Subcutaneous adipose tissue (tissue), 4 donors: Measurements from ENCODE around the gene TFF1. TPM values are rescaled to one million over a fixed set of nuclear protein-coding genes. Genes with fewer than 3 reads are reported as not detected.

Experiments
- total RNA-seq, 4 donors: library from RNA; depleted of rRNA; stranded (reverse); fragments of >200 nt; gene quantifications; one replicate each; pipeline ENCODE4 v1.1.0, GENCODE V29; 2016
- TF ChIP-seq, protein P1 (sequence below): fragments of 450-650 bp; IDR thresholded peaks from one replicate; pipeline ENCODE4 v1.5.1; 2016; ENCODE audit warnings: low read depth, mild to moderate bottlenecking, control low read depth, antibody characterized with exemption, moderate library complexity

Gene TFF1
- total RNA-seq, 4 donors from 2014 or later = not detected

DNA sequence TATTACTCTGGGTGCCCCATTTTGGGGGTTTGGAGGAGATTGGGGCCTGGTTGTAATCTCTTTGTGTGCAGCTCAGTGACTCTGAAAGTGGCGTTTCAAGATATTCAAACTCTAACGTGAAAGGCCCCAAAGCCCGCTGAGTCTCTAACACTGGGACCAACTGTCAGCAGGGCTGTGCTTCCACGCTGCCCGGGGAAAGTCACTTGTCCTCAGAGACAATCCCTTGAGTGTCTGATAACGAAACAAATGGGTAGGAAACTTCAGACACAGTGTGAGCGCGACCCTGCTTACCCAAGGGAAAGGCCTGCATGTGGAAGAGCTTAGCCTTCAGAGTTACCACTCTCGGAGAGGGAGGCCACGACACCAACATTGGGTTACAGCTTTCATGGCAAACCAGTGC, 38.2 kb upstream of the TFF1 start:
- TF ChIP-seq, protein P1, sequence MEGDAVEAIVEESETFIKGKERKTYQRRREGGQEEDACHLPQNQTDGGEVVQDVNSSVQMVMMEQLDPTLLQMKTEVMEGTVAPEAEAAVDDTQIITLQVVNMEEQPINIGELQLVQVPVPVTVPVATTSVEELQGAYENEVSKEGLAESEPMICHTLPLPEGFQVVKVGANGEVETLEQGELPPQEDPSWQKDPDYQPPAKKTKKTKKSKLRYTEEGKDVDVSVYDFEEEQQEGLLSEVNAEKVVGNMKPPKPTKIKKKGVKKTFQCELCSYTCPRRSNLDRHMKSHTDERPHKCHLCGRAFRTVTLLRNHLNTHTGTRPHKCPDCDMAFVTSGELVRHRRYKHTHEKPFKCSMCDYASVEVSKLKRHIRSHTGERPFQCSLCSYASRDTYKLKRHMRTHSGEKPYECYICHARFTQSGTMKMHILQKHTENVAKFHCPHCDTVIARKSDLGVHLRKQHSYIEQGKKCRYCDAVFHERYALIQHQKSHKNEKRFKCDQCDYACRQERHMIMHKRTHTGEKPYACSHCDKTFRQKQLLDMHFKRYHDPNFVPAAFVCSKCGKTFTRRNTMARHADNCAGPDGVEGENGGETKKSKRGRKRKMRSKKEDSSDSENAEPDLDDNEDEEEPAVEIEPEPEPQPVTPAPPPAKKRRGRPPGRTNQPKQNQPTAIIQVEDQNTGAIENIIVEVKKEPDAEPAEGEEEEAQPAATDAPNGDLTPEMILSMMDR = no peak

DNA sequence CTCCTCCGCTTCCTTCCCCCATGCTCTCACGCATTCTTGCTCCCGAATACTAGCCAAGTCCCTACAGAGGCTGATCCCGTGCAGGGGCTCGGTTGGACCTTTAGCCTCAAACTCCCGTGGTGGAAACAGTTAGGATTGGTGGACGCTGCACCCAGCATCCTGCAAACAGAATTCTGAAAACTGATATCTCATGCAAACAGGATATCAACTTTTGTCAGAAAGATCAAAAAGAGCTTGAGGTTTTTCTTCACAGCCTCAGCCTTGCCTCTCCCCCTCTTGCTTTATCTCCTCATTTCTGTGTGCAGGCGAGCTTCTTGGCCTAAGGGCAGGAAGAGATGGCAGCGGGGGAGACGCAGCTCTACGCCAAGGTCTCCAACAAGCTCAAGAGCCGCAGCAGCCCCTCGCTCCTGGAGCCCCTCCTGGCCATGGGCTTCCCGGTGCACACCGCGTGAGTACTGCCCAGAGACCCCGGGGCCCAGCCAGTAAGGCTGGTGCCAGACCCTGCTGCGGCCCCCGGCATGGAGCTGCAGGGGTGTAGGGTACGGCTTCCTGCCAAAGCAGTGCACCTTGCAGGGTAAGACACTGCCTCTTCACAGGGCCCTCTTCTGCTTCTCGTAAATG, 37.4 kb upstream of the TFF1 start, which contains the start of gene UBASH3A:
UBASH3A (plus strand) TSS at position 292 of the 621 bp plus-strand sequence; CDS start at position 336, 44 bp downstream.
- TF ChIP-seq, protein P1 = no peak

DNA sequence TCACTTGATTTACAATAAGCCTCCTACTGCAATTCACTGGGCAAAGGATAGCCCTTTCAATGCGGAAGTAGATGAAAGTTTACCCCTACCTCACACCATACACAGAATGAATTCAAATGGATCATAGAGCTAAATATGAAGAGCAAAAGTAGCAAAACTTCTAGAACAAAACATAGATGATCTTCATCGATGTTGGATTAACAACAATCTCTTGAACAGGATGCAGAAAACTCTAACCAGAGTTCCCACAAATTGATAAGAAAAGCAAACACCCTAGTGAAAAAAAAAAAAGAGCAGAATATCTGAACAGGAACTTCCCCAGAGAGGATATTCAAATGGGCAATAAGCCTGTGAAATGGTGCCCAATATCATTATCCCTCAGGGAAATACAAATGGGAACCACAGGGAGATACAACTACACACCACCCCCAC, 35.5 kb upstream of the TFF1 start:
- TF ChIP-seq, protein P1 = no peak

DNA sequence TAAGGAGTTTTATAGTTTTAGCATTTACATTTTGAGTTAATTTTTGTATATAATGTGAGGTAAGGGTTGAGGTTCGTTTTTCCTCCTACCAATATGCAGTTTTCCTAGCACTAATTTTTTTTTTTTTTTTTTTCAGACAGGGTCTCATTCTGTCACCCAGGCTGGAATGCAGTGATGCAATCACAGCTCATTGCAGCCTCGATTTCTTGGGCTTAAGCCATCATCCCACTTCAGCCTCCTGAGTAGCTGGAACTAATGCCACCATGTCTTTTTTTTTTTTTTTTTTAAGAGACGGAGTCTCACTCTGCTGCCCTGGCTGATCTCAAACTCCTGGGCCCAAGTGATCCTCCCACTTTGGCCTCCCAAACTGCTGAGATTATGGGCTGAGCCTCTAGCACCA, 34.8 kb upstream of the TFF1 start:
- TF ChIP-seq, protein P1 = no peak

DNA sequence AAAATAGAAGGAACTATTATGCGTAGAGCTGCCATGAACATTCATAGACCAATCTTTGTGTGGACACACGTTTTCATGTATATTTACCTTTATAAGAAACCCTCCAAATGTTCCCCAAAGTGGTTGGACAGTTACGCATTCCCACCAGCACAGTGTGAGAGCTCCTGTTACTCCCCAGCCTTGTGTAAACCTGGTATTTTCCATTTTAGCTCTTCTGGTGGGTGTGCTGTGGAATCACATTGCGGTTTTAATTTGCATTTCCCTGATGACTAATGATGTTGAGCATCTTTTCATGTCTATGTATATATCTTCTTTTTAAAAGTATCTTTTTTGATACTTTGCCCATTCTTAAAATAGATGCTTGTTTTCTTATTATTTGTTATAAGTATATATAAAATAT, 34.2 kb upstream of the TFF1 start:
- TF ChIP-seq, protein P1 = no peak

DNA sequence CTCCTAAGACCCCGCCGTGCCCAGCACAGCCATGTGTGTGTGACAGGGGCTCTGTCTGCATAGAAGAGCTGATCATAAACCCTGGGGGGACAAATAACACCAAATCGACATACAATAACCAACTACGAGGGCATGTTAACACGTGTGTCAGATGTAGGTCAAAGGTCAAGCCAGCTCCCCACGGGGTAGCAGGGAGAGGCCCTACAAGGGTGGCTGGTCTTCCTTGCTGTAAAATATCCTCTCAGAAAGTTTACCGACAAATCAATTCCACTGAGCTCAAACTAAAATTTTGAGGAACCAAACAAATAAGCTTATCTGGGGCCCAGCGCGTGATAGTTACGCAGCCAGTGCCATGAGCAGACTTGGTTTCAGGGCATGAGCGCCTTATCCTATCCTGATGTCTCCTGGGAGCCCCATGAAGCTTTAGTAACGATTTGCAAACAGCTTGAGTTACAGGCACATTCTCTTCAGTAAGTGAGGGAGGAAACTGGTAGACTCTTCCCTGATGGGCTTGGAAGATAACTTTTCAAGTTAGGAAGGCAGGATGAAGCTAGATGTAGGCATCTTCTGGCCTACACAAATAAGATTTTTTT, 32.2 kb upstream of the TFF1 start:
- TF ChIP-seq, protein P1 = no peak

DNA sequence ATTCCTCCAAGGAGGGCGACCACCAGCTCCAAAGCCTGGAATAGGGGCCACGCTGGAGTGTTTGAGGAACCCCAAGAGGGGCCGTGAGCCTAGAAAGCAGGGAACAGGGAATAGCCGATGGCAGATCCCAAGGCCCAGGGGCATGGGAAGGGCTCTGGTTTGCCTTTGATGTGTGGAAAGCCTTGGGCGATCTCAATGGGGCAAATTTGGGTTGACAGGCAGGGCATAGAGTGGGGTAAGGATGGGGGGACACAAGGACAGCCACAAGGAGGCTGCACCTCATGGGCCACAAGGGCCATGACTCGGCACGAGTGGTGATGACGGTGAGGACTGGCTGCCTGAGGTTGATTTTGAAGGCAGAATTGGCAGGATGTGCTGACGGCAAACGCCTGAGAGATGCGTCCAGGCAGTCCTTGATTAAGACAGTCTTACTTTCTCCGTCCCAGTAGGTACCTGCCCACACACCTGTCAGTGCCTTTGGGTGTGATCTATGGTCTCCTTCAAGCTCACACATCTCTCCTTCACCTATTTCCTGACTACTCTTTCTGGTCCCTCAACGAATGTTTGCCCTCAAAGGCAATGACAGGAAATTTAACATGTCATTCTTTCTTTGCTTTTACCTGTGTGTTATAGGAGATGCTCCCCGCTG, 31.5 kb upstream of the TFF1 start:
- TF ChIP-seq, protein P1 = no peak
